H1 (cell line): Measurements from ENCODE around the gene EFEMP2. TPM values are rescaled to one million over a fixed set of nuclear protein-coding genes. Genes with fewer than 3 reads are reported as not detected.
A peak's percentile ranks its signal among the peaks of the same experiment; 100 is the strongest.

ENCODE experiments used
- CTCF ChIA-PET: fragments of 300-600 bp; sonication (Branson Sonifier 250); formaldehyde crosslinking; loops from one replicate; lab custom pipeline; 2021; ENCODE audit not compliant: partially characterized antibody; lab: Charles Lee
- POLR2A ChIA-PET: fragments of 300-600 bp; sonication (Branson Sonifier 250); formaldehyde crosslinking; loops from one replicate; lab custom pipeline; 2021; ENCODE audit warnings: inconsistent platforms; ENCODE audit not compliant: partially characterized antibody; lab: Charles Lee
- DNase-seq, 2 experiments: peaks; one replicate each; pipeline versions ENCODE4 v3.0.0 to v3.0.0-alpha.2; 2010 to 2022; ENCODE audit warnings: low spot score in 2 of 2, low read depth in 1 of 2, mixed read lengths in 1 of 2
- FAIRE-seq: peaks from 2 replicates; lab custom pipeline; 2011; peaks lifted over from hg19 to GRCh38; lab: Jason Lieb, UNC
- H2AFZ ChIP-seq: 2 replicates; pipeline ENCODE4 v1.8.1; 2012; ENCODE audit warnings: low read length, inconsistent platforms
- H2AK5ac ChIP-seq: 2 replicates; pipeline ENCODE4 v1.6.1; 2013; ENCODE audit warnings: low read depth, low read length
- H2BK120ac ChIP-seq: replicated peaks from 2 replicates; pipeline ENCODE3; 2013; ENCODE audit warnings: low read depth, low read length, inconsistent platforms
- H2BK12ac ChIP-seq: 2 replicates; pipeline ENCODE4 v1.6.1; 2013; ENCODE audit warnings: low read depth, low read length
- H2BK15ac ChIP-seq: 2 replicates; pipeline ENCODE4 v1.6.1; 2013; ENCODE audit warnings: low read length
- H2BK20ac ChIP-seq: 2 replicates; pipeline ENCODE4 v1.6.1; 2013; ENCODE audit warnings: low read length
- H2BK5ac ChIP-seq: 2 replicates; pipeline ENCODE4 v1.6.1; 2013; ENCODE audit warnings: low read depth, low read length
- H3K14ac ChIP-seq: 2 replicates; pipeline ENCODE4 v1.6.1; 2013; ENCODE audit warnings: inconsistent platforms; ENCODE audit not compliant: insufficient read length
- H3K18ac ChIP-seq: 2 replicates; pipeline ENCODE4 v1.6.1; 2013; ENCODE audit warnings: low read length; ENCODE audit errors: extremely low read depth
- H3K23ac ChIP-seq: 2 replicates; pipeline ENCODE4 v1.6.1; 2013; ENCODE audit warnings: inconsistent platforms; ENCODE audit not compliant: insufficient read length
- H3K23me2 ChIP-seq: 2 replicates; pipeline ENCODE4 v1.6.1; 2013; ENCODE audit warnings: low read depth, low read length
- H3K27ac ChIP-seq: 2 replicates; pipeline ENCODE4 v1.6.1; 2011; ENCODE audit warnings: low read depth, low read length, inconsistent platforms
- H3K27me3 ChIP-seq, 4 experiments: replicated peaks in 1 of 4; 1 replicate in 1 of 4; 2 replicates in 3 of 4; pipeline versions ENCODE4 v1.6.1 to v1.8.1; 2011 to 2013; ENCODE audit warnings: low read length in 3 of 4, mild to moderate bottlenecking in 3 of 4, inconsistent platforms in 2 of 4, mixed read lengths in 2 of 4, moderate library complexity in 1 of 4; ENCODE audit not compliant: control insufficient read depth in 3 of 4, insufficient read depth in 3 of 4; ENCODE audit errors: extremely low read depth in 1 of 4
- H3K36me3 ChIP-seq, 4 experiments: 2 replicates each; pipeline versions ENCODE4 v1.6.1 to v1.8.1; 2011 to 2013; ENCODE audit warnings: mild to moderate bottlenecking in 4 of 4, low read length in 3 of 4, moderate library complexity in 2 of 4, control low read depth in 1 of 4, inconsistent platforms in 1 of 4; ENCODE audit not compliant: insufficient read depth in 4 of 4, control insufficient read depth in 2 of 4
- H3K4ac ChIP-seq: replicated peaks from 2 replicates; pipeline ENCODE3; 2013; ENCODE audit warnings: low read length, low read depth, mixed read lengths, inconsistent platforms; ENCODE audit not compliant: insufficient read length
- H3K4me1 ChIP-seq, 4 experiments: replicated peaks in 1 of 4; 1 replicate in 1 of 4; 2 replicates in 3 of 4; pipeline versions ENCODE4 v1.6.1 to v1.8.1; 2011 to 2013; ENCODE audit warnings: low read length in 3 of 4, inconsistent platforms in 2 of 4, mixed read lengths in 1 of 4; ENCODE audit not compliant: insufficient read depth in 4 of 4, control insufficient read depth in 3 of 4
- H3K4me2 ChIP-seq, 2 experiments: 2 replicates each; pipeline versions ENCODE4 v1.6.1 to v1.8.1; 2011 to 2013; ENCODE audit warnings: low read depth in 2 of 2, low read length in 2 of 2, control low read depth in 1 of 2, inconsistent platforms in 1 of 2, mild to moderate bottlenecking in 1 of 2; ENCODE audit not compliant: insufficient read depth in 1 of 2
- H3K4me3 ChIP-seq, 4 experiments: fragments of 200-600, 300-600 bp in 1 of 4; sonication (generic), shearing (Covaris generic), sonication (Bioruptor Twin) in 1 of 4; 2 replicates each; pipeline versions ENCODE4 v1.5.1 to v1.8.1; 2011 to 2016; ENCODE audit warnings: low read length in 4 of 4, low read depth in 3 of 4, control low read depth in 2 of 4, inconsistent platforms in 2 of 4, mild to moderate bottlenecking in 2 of 4, mixed read lengths in 1 of 4, moderate library complexity in 1 of 4; ENCODE audit not compliant: insufficient read depth in 2 of 4; ENCODE audit errors: extremely low read depth in 1 of 4
- H3K56ac ChIP-seq: replicated peaks from 2 replicates; pipeline ENCODE3; 2013; ENCODE audit warnings: low read depth, mild to moderate bottlenecking, mixed read lengths, low read length, inconsistent platforms; ENCODE audit not compliant: insufficient read length
- H3K79me1 ChIP-seq: 2 replicates; pipeline ENCODE4 v1.6.1; 2013; ENCODE audit warnings: low read depth, low read length, control low read depth
- H3K79me2 ChIP-seq, 2 experiments: 2 replicates each; pipeline versions ENCODE4 v1.6.1 to v1.8.1; 2012 to 2013; ENCODE audit warnings: low read length in 2 of 2, mild to moderate bottlenecking in 2 of 2, inconsistent platforms in 1 of 2; ENCODE audit not compliant: insufficient read depth in 2 of 2, control insufficient read depth in 1 of 2
- H3K9ac ChIP-seq, 4 experiments: replicated peaks in 1 of 4; 1 replicate in 1 of 4; 2 replicates in 3 of 4; pipeline versions ENCODE4 v1.6.1 to v1.8.1; 2011 to 2013; ENCODE audit warnings: low read depth in 3 of 4, low read length in 3 of 4, control low read depth in 2 of 4, mild to moderate bottlenecking in 2 of 4, moderate library complexity in 2 of 4, inconsistent platforms in 1 of 4; ENCODE audit errors: extremely low read depth in 1 of 4
- H3K9me3 ChIP-seq, 2 experiments: 2 replicates each; pipeline versions ENCODE4 v1.6.1 to v1.8.1; 2012 to 2013; ENCODE audit warnings: mild to moderate bottlenecking in 2 of 2, moderate library complexity in 2 of 2, control low read depth in 1 of 2, inconsistent platforms in 1 of 2, low read depth in 1 of 2, low read length in 1 of 2, mixed read lengths in 1 of 2; ENCODE audit not compliant: insufficient read depth in 2 of 2
- H4K20me1 ChIP-seq, 2 experiments: replicated peaks in 1 of 2; 2 replicates each; pipeline versions ENCODE3 to v1.8.1; 2011 to 2013; ENCODE audit warnings: inconsistent platforms in 2 of 2, low read length in 2 of 2, mild to moderate bottlenecking in 1 of 2; ENCODE audit not compliant: insufficient read depth in 2 of 2, control insufficient read depth in 1 of 2
- H4K5ac ChIP-seq: 2 replicates; pipeline ENCODE4 v1.6.1; 2013; ENCODE audit warnings: low read length, low read depth, mixed read lengths, inconsistent platforms; ENCODE audit not compliant: insufficient read length
- H4K8ac ChIP-seq: 2 replicates; pipeline ENCODE4 v1.8.0; 2013; ENCODE audit warnings: mild to moderate bottlenecking, moderate library complexity, low read length, inconsistent platforms; ENCODE audit not compliant: insufficient read depth; ENCODE audit errors: extremely low read depth
- H4K91ac ChIP-seq: replicated peaks from 2 replicates; pipeline ENCODE3; 2013; ENCODE audit warnings: low read length, mixed read lengths, inconsistent platforms; ENCODE audit not compliant: insufficient read length
- EZH2 ChIP-seq: fragments of 200-600 bp; sonication (generic); IDR thresholded peaks from 2 replicates; pipeline ENCODE4 v1.7.1; 2012; ENCODE audit warnings: low read depth, mild to moderate bottlenecking, moderate library complexity, low read length, inconsistent platforms; ENCODE audit not compliant: severe bottlenecking
- NANOG ChIP-seq: IDR thresholded peaks from 2 replicates; pipeline ENCODE4 v1.6.1; 2011; ENCODE audit warnings: low read length, low read depth, mild to moderate bottlenecking, inconsistent platforms; ENCODE audit not compliant: insufficient read depth, poor library complexity, severe bottlenecking
- POLR2A ChIP-seq, 2 experiments: IDR thresholded peaks; 1 replicate in 1 of 2; 2 replicates in 1 of 2; pipeline ENCODE4 v1.6.1; 2011; ENCODE audit warnings: low read depth in 2 of 2, low read length in 2 of 2, mild to moderate bottlenecking in 2 of 2; ENCODE audit errors: control extremely low read depth in 1 of 2
- POLR2AphosphoS5 ChIP-seq: IDR thresholded peaks from 2 replicates; pipeline ENCODE4 v1.6.1; 2011; ENCODE audit warnings: low read depth, low read length
- SIRT6 ChIP-seq: IDR thresholded peaks from one replicate; pipeline ENCODE4 v1.7.1; 2012; ENCODE audit warnings: low read length, inconsistent platforms
- TAF7 ChIP-seq: optimal IDR thresholded peaks from 2 replicates; pipeline ENCODE3; 2011; ENCODE audit warnings: low read depth, mild to moderate bottlenecking, inconsistent platforms, low read length, moderate library complexity, borderline replicate concordance
- WGBS, 2 experiments: shearing (Covaris generic) in 1 of 2; methylation state at CpG; one replicate each; pipeline versions ENCODE4 v1.1.6 to v1.1.7; 2013 to 2015; ENCODE audit warnings: low lambda C conversion rate in 2 of 2, mixed read lengths in 2 of 2, inconsistent platforms in 1 of 2, low coverage in 1 of 2, missing lambda C conversion rate in 1 of 2; ENCODE audit not compliant: insufficient replicate concordance in 2 of 2, insufficient coverage in 1 of 2, insufficient read length in 1 of 2; ENCODE audit errors: extremely low coverage in 1 of 2, missing lambda C conversion rate in 1 of 2; 5-methylcytosine and 5-hydroxymethylcytosine counted together
- polyA plus RNA-seq, 7 experiments: library from polyadenylated mRNA; depleted of rRNA in 3 of 7; stranded (reverse) in 5 of 7; unstranded in 2 of 7; fragments of >200 nt in 5 of 7; fragments of 200-250 nt in 2 of 7; gene quantifications; 1 replicate in 5 of 7; 2 replicates in 1 of 7; 4 replicates in 1 of 7; pipeline versions ENCODE4 v1.2.1 to v1.2.3, GENCODE V29; 2011 to 2013; ENCODE audit warnings: missing spikeins in 2 of 7, mixed read lengths in 2 of 7
- total RNA-seq: library from RNA; stranded (reverse); fragmentation: NEBNext Ultra II Directional; extraction: Animal tissue kit (Norgen Biotek cat#: 25700); gene quantifications from 2 replicates; pipeline ENCODE4 v1.2.1, GENCODE V29; 2021

EFEMP2 gene
- total and polyA plus RNA-seq, 2 of the 8 experiments (the other 6 are each of a cell fraction or from before 2014, with no cell fraction given), result 8.8 to 17.2 TPM

- Histone ChIP-seq H2BK20ac (no peak overlapping the region), H3K27ac (no peak overlapping the region), H4K8ac (no peak overlapping the region), H3K23ac (no peak overlapping the region), H2AFZ (no peak overlapping the region), H3K18ac (no peak overlapping the region)
- no peak for FAIRE-seq
- TF ChIP-seq POLR2AphosphoS5 (peak; percentile 68), POLR2A (IDR thresholded peaks at IDR 0.05; ENCODE audit: control extremely low read depth in 1 of 2, low read depth in 2 of 2, low read length in 2 of 2) (peak in 1 of 2 experiments; percentile 73; a peak in 2 of 3 replicates), SIRT6 (no peak), TAF7 (peak; percentile 41), NANOG (no peak), EZH2 (no peak)
- TF ChIP-seq, all 59 proteins: peak for 3
- peaks cover 17 to 34% (median 31%) of the 10 kb centered on the region in 4 experiments for H3K36me3 ChIP-seq
- WGBS, 2 experiments, result 94% methylated on average over 10 of the region's 10 CpGs; no CpG with 5 or more reads in 1 of the 2 experiments
- H3K9me3 ChIP-seq, result peaks cover 7 to 10% of the 10 kb centered on the region in 2 experiments; a peak in 2 of 4 replicates
- H3K4ac ChIP-seq, result no peak overlapping the region
- peaks cover 28 to 30% of the 10 kb centered on the region in 2 experiments for H4K20me1 ChIP-seq
- no peak overlapping the region for H4K91ac ChIP-seq
- H2AK5ac ChIP-seq, result no peak overlapping the region
- H3K27me3 ChIP-seq, result no peaks in the 10 kb centered on the region; a peak in 1 of 7 replicates
- no peak overlapping the region for H4K5ac ChIP-seq
- H3K79me1 ChIP-seq, result peaks cover 20% of the 10 kb centered on the region
- no peak overlapping the region for H3K56ac ChIP-seq
- ChIA-PET POLR2A (interaction anchor here (0.6 to 38.3 kb wide), 25 partner anchors 9 to 245 kb away, joined by 3 to 1071 read pairs (median 4); partner anchors contain the start of genes AP5B1, CCDC85B, CFL1 and CTSW), CTCF (interaction anchor here (0.6 to 15.2 kb wide), 43 partner anchors 10 to 1092 kb away, joined by 3 to 283 read pairs (median 5); partner anchors contain the start of genes AP5B1, CCDC85B, CFL1 and CTSW)
- no peak overlapping the region for H3K4me3 ChIP-seq
- peaks cover 0 to 10% (median under 1%) of the 10 kb centered on the region in 4 experiments; a peak in 5 of 7 replicates for H3K4me1 ChIP-seq
- peaks cover 15 to 30% of the 10 kb centered on the region in 2 experiments for H3K79me2 ChIP-seq
- DNase-seq, result no peak
- H3K23me2 ChIP-seq, result peaks cover 2% of the 10 kb centered on the region; the same call in 1 of the 2 replicates
- H2BK12ac ChIP-seq, result no peak overlapping the region
- no peak overlapping the region for H2BK5ac ChIP-seq
- H3K4me2 ChIP-seq, result no peak overlapping the region
- no peak overlapping the region for H2BK120ac ChIP-seq
- H2BK15ac ChIP-seq, result no peak overlapping the region
- no peak overlapping the region for H3K9ac ChIP-seq
- H3K14ac ChIP-seq, result no peak overlapping the region
Measured at GRCh38 chr11:65851811-65852507, 20.6 kb downstream of the EFEMP2 start.
